Dermis microvascular lymphatic vessel endothelial cell (primary cell): ENCODE measurements around the gene LDB3. TPM values are rescaled to one million over a fixed set of nuclear protein-coding genes. Genes with fewer than 3 reads are reported as not detected.

Experiments used
- DNase-seq, 2 donors: peaks; one replicate each; pipeline versions ENCODE4 v3.0.0 to v3.0.0-alpha.2; 2010; ENCODE audit warnings: low read depth in 2 of 2
- total RNA-seq: library from RNA; depleted of rRNA; stranded (reverse); fragments of >200 nt; gene quantifications from 2 replicates; pipeline ENCODE4 v1.2.1, GENCODE V29; 2014

Gene LDB3
- total RNA-seq, 1 donor from 2014 or later: not detected

- no peak for DNase-seq
Measured at GRCh38 chr10:86664341-86665217, 3.7 kb upstream of the LDB3 start.

DNA sequence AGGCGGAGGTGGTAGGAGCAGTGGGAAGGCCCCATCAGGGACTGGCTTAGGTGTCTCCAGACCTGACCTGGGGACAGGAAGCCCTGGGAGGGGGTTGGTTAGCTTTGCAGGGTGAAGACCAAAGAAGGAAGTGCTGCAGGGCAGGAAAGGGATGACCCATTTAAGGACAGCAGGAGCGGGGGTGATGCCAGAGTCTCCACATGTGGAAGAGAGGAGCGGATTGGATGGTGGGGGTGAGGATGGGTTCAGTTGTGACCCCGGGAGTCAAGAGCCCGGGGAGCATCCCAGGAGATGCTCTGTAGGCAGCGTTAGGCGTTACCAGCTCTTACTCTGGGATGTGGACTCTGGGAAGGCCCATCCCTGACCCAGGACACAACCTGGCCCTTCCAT is 3.1 kb upstream of the LDB3 start:
- DNase-seq: no peak

DNA sequence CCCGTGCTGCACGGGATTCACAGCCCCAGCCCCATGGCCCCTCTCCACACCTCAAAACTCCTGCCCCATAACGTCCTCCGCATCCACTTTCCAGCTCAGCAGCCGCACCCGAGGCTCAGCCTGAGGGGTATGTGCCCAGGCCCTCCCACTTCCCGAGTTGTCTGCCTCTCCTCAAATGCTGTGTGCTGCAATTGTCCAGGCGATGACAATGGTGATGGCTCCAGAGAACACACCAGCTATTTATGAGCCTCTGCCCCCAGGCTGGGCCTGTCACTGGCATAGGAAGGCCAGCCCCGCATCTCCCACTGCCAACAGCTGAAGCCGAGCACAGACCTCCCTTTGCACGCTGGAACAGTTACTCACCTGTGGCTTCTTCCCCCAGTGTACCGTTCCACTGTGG is 2.4 kb upstream of the LDB3 start:
- no peak for DNase-seq

- no peak for DNase-seq
Measured at GRCh38 chr10:86666538-86666937, 1.8 kb upstream of the LDB3 start.

- no peak for DNase-seq
Measured at GRCh38 chr10:86667421-86668181, 710 bp upstream of the LDB3 start.

DNA sequence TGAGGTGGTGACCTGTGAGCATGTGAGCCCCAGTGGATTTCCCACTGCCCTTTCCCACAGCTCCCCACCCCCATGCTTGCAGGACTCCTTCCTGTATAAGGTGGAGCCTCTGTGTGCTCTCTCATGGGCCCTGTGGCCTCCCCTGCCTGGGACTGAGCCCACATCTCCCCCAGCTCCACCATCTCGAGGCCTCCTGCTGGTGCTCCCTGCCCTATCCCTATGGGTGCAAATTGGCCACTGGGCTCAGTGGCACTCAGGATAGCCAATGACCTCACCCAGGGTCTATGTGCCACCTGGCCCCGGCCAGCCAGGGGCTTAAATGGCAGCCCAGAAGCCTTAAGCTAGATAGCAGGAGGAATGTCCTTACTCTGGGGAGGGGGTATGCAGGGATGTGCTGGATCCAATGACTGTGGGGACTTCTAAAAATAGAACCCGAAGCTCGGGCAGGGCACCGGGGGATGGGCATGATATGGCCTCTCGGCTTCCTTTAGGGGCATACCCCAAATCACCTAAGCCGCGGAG is 2.0 kb downstream of the LDB3 start:
- DNase-seq: no peak

- DNase-seq: no peak
Measured at GRCh38 chr10:86670876-86671275, 2.6 kb downstream of the LDB3 start.

- no peak for DNase-seq
Measured at GRCh38 chr10:86671419-86671818, 3.1 kb downstream of the LDB3 start.

DNA sequence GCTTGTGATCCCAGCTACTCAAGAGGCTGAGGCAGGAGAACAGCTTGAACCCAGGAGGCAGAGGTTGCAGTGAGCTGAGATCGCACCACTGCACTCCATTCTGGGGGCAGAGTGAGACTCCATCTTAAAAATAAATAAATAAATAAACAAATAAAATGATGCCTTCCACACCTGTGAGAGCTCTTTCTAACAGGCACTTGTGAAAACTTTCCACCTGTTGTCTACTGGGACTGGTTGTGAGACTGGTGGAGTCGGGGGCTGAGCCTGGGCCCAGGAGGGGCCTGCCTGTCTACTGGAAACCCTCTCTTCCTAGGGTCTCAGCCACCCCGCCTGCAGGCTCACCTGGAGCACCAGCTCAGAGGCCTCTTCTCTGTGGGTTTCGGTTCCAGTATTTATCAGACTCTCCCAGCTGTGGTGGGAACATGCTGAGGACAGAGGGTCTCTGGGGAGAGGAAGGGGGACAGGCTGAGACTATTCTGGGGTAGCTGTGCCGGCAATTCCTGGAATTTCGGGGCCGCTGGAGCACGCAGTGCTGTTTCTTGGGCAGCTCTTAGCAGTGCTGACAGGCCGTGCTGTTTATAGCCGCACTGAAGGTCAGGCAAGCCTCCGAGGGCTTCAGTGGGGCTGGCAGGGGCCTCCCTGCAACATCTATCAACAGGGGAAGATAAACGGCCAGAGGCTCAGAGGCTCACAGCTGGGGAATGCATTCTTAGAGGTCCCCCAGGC is 3.8 kb downstream of the LDB3 start:
- DNase-seq: no peak

DNA sequence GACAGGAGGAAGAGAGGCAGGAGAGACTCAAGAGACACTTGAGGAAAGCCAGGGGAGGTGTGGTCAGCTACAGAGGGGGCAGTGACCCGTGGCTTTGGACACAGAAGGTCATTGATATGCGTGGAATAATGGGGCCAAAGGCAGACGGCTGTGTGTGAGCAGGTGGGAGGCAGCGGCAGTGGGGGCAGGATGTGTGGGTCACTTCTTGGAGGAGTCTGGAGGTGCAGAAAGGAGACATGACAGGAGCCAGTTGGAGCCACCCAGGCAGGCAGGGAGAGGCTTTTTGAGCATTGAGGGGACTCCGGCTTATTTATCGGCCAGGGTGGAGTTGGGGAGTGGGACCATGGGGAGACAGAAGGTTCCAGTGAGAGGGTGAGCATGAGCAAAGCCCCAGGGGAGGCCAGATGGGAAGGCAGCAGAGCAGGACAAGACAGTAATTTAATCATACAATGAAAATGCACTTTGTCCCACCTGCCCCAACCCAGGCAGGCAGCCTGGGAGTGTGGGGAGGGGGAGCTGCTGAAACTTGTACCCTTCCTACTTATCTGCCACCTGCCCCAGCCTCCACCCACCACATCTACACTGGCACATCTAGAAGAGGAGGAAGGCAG is 5.0 kb downstream of the LDB3 start:
- DNase-seq: no peak

- DNase-seq: no peak
Measured at GRCh38 chr10:86673827-86674581, 5.7 kb downstream of the LDB3 start.

GRCh38 chr10:86674912-86675311 is 6.6 kb downstream of the LDB3 start:
- no peak for DNase-seq

- no peak for DNase-seq
Measured at GRCh38 chr10:86677374-86677773, 9.1 kb downstream of the LDB3 start.

DNA sequence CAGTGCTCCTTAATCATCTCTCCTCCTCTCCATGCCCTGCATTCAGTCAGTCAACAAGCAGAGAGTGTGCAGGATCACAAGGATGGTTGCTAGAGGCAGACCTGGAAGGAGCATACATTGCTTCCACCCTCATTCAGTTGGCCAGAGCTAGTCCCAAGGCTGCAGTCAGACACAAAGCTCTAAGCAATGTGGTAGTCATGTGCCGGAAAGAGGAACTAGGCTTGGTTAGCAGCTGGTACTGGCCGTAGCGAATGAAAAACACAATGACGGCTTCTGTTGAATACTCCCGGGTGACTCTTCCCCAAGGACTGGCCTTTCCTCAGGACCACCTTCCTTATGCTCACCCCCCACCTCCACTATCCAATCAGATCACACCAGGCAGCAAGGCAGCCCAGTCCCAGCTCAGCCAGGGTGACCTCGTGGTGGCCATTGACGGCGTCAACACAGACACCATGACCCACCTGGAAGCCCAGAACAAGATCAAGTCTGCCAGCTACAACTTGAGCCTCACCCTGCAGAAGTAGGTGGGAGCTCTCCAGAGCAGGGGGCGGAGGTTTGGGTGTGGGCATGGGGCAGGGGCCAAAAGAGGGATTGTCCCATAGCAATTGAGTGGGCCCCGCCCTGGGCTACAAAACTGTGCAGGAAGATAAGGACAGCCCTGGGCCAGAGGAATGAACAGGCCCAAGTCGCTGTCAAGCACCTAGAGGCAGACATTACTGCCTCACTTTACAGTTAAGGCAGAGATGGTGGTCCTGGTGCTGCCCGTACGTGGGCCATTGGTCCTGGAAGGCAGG is 10.9 kb downstream of the LDB3 start:
- DNase-seq: no peak

GRCh38 chr10:86681047-86681446 is 12.7 kb downstream of the LDB3 start:
- no peak for DNase-seq

DNA sequence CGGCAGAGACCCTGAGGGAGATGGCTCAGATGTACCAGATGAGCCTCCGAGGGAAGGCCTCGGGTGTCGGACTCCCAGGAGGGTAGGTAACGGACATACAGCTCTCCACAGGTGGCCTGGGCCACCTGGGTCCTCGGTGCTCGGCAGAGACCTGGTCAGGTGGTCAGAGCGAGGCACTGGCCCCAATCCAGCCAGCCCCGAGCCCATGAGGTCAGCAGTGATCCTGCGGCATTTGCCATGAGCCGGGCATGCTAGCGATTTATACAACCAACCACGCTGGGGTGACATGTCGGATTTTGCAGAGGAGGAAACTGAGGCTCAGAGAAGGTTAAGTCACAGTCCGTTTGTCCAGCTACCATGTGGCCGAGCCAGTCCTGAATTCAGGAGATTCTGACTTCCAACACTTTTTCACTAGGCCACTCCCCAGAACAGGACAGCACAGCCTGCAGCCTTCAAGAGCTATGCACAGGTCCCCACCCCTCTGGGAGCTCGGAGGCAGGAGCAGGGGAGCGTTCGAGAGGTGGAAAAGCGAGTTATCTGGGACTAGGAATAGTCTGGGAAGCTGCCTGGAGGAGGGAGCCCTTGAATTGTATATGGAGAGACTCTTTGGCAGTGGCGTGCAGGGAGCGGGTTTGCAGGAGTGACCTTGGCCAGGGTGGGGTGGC is 13.5 kb downstream of the LDB3 start:
- no peak for DNase-seq

DNA sequence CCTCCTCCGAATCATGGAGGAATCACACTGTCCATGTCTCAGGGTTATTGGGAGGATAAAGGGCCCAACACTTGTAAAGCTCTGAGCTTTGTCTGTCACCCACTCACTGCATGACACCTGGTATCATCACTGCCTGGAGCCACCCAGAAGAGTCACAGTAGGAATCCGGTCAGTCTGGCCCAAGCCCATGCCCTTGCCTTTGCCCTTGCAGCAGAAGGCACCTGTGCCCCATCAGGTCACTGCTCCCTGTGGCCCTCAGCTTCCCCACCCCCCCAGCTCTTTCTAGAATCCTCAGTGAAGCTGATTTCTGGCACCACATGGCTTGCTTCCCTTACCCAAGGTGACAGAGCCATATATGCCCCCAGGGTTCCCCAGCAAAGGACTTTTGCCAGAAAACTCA is 14.4 kb downstream of the LDB3 start:
- no peak for DNase-seq

GRCh38 chr10:86684331-86685097 is 16.2 kb downstream of the LDB3 start:
- no peak for DNase-seq

DNA sequence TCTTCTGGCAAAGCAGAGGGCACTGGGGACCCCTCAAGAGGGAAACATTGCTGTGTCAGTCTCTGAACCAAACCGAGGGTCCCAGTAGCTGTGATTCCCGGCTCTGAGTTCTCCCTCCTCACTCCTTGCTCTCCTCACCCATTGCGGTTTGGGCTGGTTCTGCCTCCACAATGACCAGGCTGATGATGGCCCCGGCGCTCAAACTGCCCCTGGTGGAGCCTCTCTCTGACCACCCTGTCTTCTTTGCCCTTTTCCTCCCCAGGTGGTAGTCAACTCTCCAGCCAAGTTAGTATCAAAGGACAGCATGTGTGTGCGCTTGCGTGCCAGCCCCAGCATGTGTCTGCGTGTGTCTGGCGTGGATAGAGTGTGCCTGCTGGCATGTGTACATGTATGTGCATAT is 17.1 kb downstream of the LDB3 start:
- no peak for DNase-seq
